ENCODE data around the gene ADAM10. TPM values are rescaled to one million over a fixed set of nuclear protein-coding genes. Genes with fewer than 3 reads are reported as not detected.

ADAM10 gene
- total RNA-seq, 4 donors from 2014 or later: 112 to 157 (median 116) TPM

DNA sequence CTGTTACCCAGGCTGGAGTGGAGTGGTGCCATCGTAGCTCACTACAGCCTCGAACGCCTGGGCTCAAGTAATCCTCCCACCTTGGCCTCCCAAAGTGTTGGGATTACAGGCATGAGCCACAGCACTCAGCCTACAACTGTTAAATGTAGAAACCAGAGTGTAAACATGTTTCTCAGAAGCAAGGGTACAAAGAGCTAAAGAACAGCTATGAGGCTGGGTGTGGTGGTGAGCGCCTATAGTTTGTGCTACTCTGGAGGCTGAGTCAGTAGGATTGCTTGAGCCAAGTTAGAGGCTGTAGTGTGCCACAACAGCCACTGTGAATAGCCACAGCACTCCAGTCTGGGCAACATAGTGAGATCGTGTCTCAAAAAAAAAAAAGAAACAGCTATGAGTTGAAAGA, 16.8 kb upstream of the ADAM10 start:
- 85 to 86% methylated on average over 5 of the region's 5 CpGs for WGBS, 2 donors
- Histone ChIP-seq H3K27ac (no peak overlapping the region), H3K9me3 (no peaks in the 10 kb centered on the region), H3K36me3 (no peaks in the 10 kb centered on the region), H3K4me1 (peaks cover 3 to 15% of the 10 kb centered on the region in 2 donors), H3K4me3 (replicated peaks in 1 of 3) (no peak overlapping the region), H3K27me3 (no peaks in the 10 kb centered on the region)
- no peak for DNase-seq
- intact Hi-C loops (cut with DNase I): loop anchor here (10.0 kb wide), 1 partner anchor 541 kb away; no protein-coding TSS in a partner anchor
- TF ChIP-seq POLR2A (IDR thresholded peaks at IDR 0.05): no peak
- TF ChIP-seq, protein P1, sequence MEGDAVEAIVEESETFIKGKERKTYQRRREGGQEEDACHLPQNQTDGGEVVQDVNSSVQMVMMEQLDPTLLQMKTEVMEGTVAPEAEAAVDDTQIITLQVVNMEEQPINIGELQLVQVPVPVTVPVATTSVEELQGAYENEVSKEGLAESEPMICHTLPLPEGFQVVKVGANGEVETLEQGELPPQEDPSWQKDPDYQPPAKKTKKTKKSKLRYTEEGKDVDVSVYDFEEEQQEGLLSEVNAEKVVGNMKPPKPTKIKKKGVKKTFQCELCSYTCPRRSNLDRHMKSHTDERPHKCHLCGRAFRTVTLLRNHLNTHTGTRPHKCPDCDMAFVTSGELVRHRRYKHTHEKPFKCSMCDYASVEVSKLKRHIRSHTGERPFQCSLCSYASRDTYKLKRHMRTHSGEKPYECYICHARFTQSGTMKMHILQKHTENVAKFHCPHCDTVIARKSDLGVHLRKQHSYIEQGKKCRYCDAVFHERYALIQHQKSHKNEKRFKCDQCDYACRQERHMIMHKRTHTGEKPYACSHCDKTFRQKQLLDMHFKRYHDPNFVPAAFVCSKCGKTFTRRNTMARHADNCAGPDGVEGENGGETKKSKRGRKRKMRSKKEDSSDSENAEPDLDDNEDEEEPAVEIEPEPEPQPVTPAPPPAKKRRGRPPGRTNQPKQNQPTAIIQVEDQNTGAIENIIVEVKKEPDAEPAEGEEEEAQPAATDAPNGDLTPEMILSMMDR (IDR thresholded peaks at IDR 0.05): no peak

DNA sequence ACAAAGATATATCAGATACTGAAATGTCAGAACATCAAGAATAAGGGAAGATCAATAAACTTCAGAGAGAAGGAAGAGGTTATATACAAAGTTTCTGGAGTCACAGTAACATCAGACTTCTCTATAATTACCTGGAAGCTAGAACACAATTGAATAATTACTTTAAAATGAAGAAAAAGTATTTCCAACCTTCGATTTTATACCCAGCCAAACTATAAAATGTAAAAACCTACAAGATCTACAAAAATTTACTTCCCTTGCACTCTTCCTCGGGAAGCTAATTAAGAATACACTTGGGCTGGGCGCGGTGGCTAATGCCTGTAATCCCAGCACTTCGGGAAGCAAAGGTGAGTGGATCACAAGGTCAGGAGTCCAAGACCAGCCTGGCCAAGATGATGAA, 15.0 kb upstream of the ADAM10 start:
- Histone ChIP-seq H3K4me1 (peaks cover 0 to 9% of the 10 kb centered on the region in 2 donors), H3K27ac (no peak overlapping the region), H3K36me3 (no peaks in the 10 kb centered on the region), H3K9me3 (no peaks in the 10 kb centered on the region), H3K4me3 (replicated peaks in 1 of 3) (no peak overlapping the region), H3K27me3 (no peaks in the 10 kb centered on the region)
- 93 to 96% methylated on average over 5 of the region's 5 CpGs for WGBS, 2 donors
- no peak for DNase-seq
- TF ChIP-seq, protein P1 (IDR thresholded peaks at IDR 0.05): no peak
- TF ChIP-seq POLR2A (IDR thresholded peaks at IDR 0.05): no peak
- intact Hi-C loops (cut with DNase I): loop anchor here (10.0 kb wide), 1 partner anchor 540 kb away; no protein-coding TSS in a partner anchor

DNA sequence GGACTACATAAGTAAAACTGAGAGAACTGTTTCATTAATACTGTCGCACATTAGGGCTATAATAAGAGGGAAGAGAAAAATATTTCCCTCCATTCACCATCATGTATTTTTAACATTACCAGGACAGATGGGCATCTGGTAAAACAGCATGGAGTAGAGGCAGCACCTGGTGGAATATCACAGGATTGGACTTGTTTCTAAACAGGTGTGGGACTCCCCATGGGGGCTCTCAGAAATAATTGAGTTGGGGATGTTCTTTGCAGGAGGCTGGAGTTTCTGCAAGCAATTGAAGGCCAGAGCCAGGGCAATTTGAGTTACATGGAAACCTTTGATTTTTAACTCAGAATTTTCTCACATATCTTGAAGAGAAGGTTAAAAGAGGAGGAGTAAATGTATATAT, 13.2 kb upstream of the ADAM10 start:
- H3K4me1 ChIP-seq: no peaks in the 10 kb centered on the region
- no peak overlapping the region for H3K4me3 ChIP-seq (replicated peaks in 1 of 3)
- TF ChIP-seq, protein P1 (IDR thresholded peaks at IDR 0.05): no peak
- no peak for TF ChIP-seq POLR2A (IDR thresholded peaks at IDR 0.05)
- DNase-seq: no peak
- 94 to 100% methylated on average over 1 of the region's 1 CpG for WGBS, 2 donors
- no peaks in the 10 kb centered on the region for H3K27me3 ChIP-seq
- no peaks in the 10 kb centered on the region for H3K36me3 ChIP-seq
- no peak overlapping the region for H3K27ac ChIP-seq
- no peaks in the 10 kb centered on the region for H3K9me3 ChIP-seq
- intact Hi-C loops (cut with DNase I): loop anchor here (10.0 kb wide), 1 partner anchor 538 kb away; no protein-coding TSS in a partner anchor

DNA sequence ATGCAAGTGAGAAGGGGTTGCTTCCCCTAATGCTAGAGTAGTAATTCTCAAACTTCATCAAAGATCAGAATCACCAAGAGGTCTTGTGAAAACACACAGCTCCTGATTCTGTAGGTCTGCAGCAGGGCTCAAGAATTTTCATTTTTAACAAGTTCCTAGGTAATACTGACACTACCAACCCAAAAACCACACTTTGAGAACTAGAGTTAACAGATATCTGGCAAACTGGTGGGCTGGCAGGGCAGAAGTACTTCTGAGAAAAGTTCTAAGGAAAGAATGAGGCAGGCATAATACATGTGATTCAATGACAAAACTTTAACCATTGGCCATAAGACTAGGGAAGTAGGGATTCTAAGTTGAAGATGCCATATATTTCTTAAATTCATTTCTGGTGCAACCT, 12.8 kb upstream of the ADAM10 start:
- DNase-seq: no peak
- intact Hi-C loops (cut with DNase I): loop anchor here (10.0 kb wide), 1 partner anchor 537 kb away; no protein-coding TSS in a partner anchor
- H3K36me3 ChIP-seq: no peaks in the 10 kb centered on the region
- no peak overlapping the region for H3K27ac ChIP-seq
- H3K4me3 ChIP-seq (replicated peaks in 1 of 3): no peak overlapping the region
- no peaks in the 10 kb centered on the region for H3K27me3 ChIP-seq
- TF ChIP-seq, protein P1 (IDR thresholded peaks at IDR 0.05): no peak
- no peak for TF ChIP-seq POLR2A (IDR thresholded peaks at IDR 0.05)
- H3K9me3 ChIP-seq: no peaks in the 10 kb centered on the region
- no peaks in the 10 kb centered on the region for H3K4me1 ChIP-seq

DNA sequence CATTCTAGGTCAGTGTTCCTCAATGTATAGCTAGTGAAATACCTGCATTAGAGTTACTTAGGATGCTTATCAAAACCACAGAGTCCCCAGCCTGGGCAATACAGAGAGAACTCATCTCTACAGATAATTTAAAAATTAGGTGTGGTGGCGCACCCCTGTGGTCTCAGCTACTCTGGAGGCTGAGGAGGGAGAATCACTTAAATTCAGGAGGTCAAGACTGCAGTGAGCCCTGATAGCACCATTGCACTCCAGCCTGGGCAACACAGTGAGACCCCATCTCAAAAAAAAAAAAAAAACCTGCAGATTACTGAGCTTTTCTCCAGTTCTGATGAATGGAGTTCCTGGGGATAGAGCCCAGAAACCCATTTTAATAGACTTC, 11.5 kb upstream of the ADAM10 start:
- no peaks in the 10 kb centered on the region for H3K27me3 ChIP-seq
- WGBS, 2 donors: 93 to 100% methylated on average over 1 of the region's 1 CpG
- TF ChIP-seq, protein P1 (IDR thresholded peaks at IDR 0.05): no peak
- TF ChIP-seq POLR2A (IDR thresholded peaks at IDR 0.05): no peak
- no peak for DNase-seq
- no peak overlapping the region for H3K27ac ChIP-seq
- no peaks in the 10 kb centered on the region for H3K9me3 ChIP-seq
- no peaks in the 10 kb centered on the region for H3K36me3 ChIP-seq
- H3K4me1 ChIP-seq: no peaks in the 10 kb centered on the region
- intact Hi-C loops (cut with DNase I): loop anchor here (10.0 kb wide), 1 partner anchor 536 kb away; no protein-coding TSS in a partner anchor
- H3K4me3 ChIP-seq (replicated peaks in 1 of 3): no peak overlapping the region
